SK-N-SH (cell line): Measurements from ENCODE around the gene GALNT17.

Source experiments
- RXRA ChIP-seq: IDR thresholded peaks from 2 replicates; pipeline ENCODE4 v1.4.0; 2012; ENCODE audit warnings: low read depth, mild to moderate bottlenecking, borderline replicate concordance
- TCF12 ChIP-seq: IDR thresholded peaks from 2 replicates; pipeline ENCODE4 v1.4.0; 2012
- TF ChIP-seq, protein P1 (sequence below): IDR thresholded peaks from 2 replicates; pipeline ENCODE4 v1.6.1; 2012; ENCODE audit warnings: mild to moderate bottlenecking, low read depth, low read length, moderate library complexity
- TF ChIP-seq, protein P2 (sequence below): fragments of 200-600 bp; sonication (generic); IDR thresholded peaks from 2 replicates; pipeline ENCODE4 v1.6.1; 2017; ENCODE audit warnings: antibody characterized with exemption, mild to moderate bottlenecking, moderate library complexity

DNA sequence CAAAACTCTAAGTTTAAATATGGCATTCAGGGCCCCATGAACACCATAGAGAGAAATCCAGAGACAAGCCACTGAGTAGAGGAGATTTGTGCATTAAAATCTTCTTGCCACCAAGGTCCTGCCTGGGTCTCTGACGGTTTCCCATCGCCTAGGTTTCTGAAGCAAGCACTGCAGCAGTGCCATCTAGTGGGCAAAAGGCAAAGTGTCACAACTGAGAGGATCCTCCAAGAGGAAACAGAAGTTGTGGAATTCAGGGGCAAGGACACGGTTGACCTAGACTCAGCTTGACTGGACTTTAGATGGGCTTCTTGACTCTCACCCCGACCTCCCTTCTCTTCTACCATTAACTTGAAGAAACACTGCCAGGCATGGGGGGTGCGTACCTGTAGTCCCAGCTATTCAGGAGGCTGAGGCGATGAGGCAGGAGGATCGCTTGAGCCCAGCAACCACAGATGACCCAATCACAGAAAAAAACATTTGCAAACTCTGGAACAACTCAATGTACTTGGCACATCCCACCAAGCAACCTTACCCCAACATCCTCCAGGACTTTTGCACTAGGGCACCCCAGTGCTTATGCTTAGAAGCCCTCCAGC, 604.1 kb downstream of the GALNT17 start:
- TF ChIP-seq, protein P1, sequence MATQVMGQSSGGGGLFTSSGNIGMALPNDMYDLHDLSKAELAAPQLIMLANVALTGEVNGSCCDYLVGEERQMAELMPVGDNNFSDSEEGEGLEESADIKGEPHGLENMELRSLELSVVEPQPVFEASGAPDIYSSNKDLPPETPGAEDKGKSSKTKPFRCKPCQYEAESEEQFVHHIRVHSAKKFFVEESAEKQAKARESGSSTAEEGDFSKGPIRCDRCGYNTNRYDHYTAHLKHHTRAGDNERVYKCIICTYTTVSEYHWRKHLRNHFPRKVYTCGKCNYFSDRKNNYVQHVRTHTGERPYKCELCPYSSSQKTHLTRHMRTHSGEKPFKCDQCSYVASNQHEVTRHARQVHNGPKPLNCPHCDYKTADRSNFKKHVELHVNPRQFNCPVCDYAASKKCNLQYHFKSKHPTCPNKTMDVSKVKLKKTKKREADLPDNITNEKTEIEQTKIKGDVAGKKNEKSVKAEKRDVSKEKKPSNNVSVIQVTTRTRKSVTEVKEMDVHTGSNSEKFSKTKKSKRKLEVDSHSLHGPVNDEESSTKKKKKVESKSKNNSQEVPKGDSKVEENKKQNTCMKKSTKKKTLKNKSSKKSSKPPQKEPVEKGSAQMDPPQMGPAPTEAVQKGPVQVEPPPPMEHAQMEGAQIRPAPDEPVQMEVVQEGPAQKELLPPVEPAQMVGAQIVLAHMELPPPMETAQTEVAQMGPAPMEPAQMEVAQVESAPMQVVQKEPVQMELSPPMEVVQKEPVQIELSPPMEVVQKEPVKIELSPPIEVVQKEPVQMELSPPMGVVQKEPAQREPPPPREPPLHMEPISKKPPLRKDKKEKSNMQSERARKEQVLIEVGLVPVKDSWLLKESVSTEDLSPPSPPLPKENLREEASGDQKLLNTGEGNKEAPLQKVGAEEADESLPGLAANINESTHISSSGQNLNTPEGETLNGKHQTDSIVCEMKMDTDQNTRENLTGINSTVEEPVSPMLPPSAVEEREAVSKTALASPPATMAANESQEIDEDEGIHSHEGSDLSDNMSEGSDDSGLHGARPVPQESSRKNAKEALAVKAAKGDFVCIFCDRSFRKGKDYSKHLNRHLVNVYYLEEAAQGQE = no peak
- TF ChIP-seq TCF12 (no peak), RXRA (no peak)
- TF ChIP-seq, protein P2, sequence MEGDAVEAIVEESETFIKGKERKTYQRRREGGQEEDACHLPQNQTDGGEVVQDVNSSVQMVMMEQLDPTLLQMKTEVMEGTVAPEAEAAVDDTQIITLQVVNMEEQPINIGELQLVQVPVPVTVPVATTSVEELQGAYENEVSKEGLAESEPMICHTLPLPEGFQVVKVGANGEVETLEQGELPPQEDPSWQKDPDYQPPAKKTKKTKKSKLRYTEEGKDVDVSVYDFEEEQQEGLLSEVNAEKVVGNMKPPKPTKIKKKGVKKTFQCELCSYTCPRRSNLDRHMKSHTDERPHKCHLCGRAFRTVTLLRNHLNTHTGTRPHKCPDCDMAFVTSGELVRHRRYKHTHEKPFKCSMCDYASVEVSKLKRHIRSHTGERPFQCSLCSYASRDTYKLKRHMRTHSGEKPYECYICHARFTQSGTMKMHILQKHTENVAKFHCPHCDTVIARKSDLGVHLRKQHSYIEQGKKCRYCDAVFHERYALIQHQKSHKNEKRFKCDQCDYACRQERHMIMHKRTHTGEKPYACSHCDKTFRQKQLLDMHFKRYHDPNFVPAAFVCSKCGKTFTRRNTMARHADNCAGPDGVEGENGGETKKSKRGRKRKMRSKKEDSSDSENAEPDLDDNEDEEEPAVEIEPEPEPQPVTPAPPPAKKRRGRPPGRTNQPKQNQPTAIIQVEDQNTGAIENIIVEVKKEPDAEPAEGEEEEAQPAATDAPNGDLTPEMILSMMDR = peak; percentile 96
